AG04450 (cell line): ENCODE results near the gene PARP2. TPM values are rescaled to one million over a fixed set of nuclear protein-coding genes. Genes with fewer than 3 reads are reported as not detected.

Experiments
- CTCF ChIA-PET: fragments of 300-600, 350-600 bp; formaldehyde crosslinking; extraction: SDS; loops from one replicate; lab custom pipeline; 2022; ENCODE audit warnings: antibody characterized with exemption, inconsistent platforms; lab: Charles Lee
- POLR2A ChIA-PET: fragments of 350-600 bp; formaldehyde crosslinking; extraction: SDS; loops from one replicate; lab custom pipeline; 2021; ENCODE audit warnings: antibody characterized with exemption, inconsistent platforms; lab: Yijun Ruan, JAX
- DNase-seq: peaks from one replicate; pipeline ENCODE4 v3.0.0-alpha.2; 2011; ENCODE audit warnings: low read depth, low spot score
- H3K27ac ChIP-seq: one replicate; pipeline ENCODE4 v1.5.1; 2012; ENCODE audit warnings: low read depth, low read length, control low read depth
- H3K27me3 ChIP-seq: one replicate; pipeline ENCODE4 v1.6.0; 2012; ENCODE audit warnings: low read length; ENCODE audit not compliant: control insufficient read depth, insufficient read depth
- H3K4me3 ChIP-seq: 2 replicates; pipeline ENCODE4 v1.5.1; 2011; ENCODE audit warnings: mild to moderate bottlenecking, low read depth, low read length, control low read depth
- H3K9me3 ChIP-seq: 2 replicates; pipeline ENCODE4 v1.5.1; 2012; ENCODE audit warnings: low read length; ENCODE audit not compliant: control insufficient read depth, insufficient read depth
- CTCF ChIP-seq: IDR thresholded peaks from 2 replicates; pipeline ENCODE4 v1.5.1; 2011; ENCODE audit warnings: low read depth, low read length, control low read depth, inconsistent platforms
- polyA plus RNA-seq: library from polyadenylated mRNA; depleted of rRNA; stranded (reverse); fragments of >200 nt; gene quantifications from 2 replicates; pipeline ENCODE4 v1.2.3, GENCODE V29; 2011

The PARP2 gene
- polyA plus RNA-seq, 1 experiment = 12.3 TPM

DNA sequence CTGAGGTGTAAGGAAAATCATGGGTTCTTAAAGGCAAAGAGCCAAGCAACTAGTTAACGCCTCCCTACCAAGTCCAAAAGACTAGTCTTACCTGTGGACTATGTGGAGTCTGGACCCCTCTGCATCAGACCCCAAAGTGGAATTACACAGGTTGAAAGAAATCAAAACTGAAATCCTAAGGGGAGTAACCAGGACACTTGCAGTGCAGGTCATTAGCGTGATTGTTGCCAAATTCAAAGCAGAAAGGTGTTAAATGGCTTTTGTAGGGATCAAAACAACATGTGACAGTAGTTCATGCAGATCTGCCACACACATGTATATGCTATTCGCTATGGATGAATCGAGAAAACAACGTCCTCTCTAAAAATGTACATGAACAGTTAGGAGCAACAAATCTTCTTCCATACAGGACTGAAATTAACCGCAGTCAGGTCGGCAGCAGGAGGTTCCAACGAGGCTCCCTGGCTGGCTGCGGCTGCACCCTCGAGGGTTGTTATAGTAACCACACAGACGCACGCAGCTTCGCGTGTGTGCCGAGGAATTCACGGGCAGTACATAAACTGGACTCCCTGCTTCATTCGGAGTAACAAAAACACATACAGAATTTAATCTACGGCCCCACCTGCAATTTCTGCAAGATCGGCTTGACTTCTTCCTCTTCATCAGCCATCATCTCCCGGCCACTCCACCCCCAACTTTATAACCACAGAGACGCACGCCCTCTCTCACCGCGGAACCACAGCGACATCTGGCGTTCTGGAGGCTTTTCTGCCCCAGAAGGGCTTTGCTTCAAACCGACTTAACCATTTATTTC lies 38.0 kb upstream of the PARP2 start, which contains the start of gene TTC5:
TTC5 (minus strand) TSS at position 687 of the 814 bp plus-strand sequence; CDS start at position 673, 14 bp downstream.
- POLR2A ChIA-PET = interaction anchor here (1.4 kb wide), 1 partner anchor 38 kb away, joined by 4 read pairs; the partner anchor contains the start of gene PARP2
- H3K4me3 ChIP-seq = peak within 1 kb of the TSS; percentile 70
- CTCF ChIA-PET = interaction anchor here (0.6 to 2.4 kb wide), 11 partner anchors 9 to 168 kb away, joined by 3 to 23 read pairs (median 3); partner anchors contain the start of gene CCNB1IP1
- H3K27me3 ChIP-seq = no peaks in the 10 kb centered on the region
- H3K27ac ChIP-seq = no peak within 1 kb of the TSS
- peak; percentile 97 for TF ChIP-seq CTCF
- DNase-seq = peak; percentile 81
- no peaks in the 10 kb centered on the region for H3K9me3 ChIP-seq

DNA sequence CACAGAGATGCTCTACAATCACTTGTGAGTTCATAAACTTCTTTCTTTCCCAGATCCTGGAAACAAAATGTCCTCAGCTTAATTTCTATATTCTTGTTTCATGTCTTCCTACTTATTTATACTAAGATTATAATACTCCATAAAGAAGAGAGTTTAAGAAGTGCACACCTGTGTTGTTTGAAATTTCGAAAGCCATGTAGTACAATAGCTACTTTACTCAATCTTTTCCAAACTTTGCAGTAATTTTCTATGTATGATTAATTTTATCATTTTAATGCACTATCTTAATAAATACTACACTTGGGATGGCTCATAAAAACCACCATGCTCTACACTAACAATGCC lies 37.4 kb upstream of the PARP2 start:
- H3K9me3 ChIP-seq = no peaks in the 10 kb centered on the region
- H3K27me3 ChIP-seq = no peaks in the 10 kb centered on the region
- ChIA-PET POLR2A (interaction anchor here (1.4 kb wide), 1 partner anchor 37 kb away, joined by 4 read pairs; the partner anchor contains the start of gene PARP2), CTCF (interaction anchor here (0.6 to 2.4 kb wide), 10 partner anchors 8 to 167 kb away, joined by 3 to 23 read pairs (median 3); partner anchors contain the start of gene CCNB1IP1)
- no peak overlapping the region for H3K27ac ChIP-seq
- DNase-seq = no peak
- no peak for TF ChIP-seq CTCF
- no peak overlapping the region for H3K4me3 ChIP-seq

- no peak for TF ChIP-seq CTCF
Measured at GRCh38 chr14:20314026-20314425, 29.4 kb upstream of the PARP2 start.

DNA sequence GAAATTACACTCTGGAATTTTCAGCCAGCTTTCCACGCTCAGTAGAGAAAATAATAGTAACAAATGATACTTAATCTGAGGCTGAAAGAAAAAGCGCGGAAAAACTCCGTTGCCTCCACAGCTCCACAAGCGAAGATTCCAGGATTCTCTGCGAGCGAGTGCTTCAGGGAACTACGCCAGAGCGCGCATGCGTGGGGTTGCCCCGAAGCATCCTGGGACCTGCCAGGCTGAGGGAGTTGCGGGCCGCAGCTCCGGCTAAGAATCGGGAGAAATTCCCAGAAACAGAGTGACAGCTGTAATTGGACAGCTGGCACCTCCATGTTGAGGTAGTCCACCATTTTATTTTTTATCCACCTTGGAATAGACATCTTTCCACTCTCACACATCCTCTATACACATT lies 25.7 kb upstream of the PARP2 start:
- Histone ChIP-seq H3K9me3 (no peaks in the 10 kb centered on the region), H3K4me3 (no peak overlapping the region), H3K27me3 (no peaks in the 10 kb centered on the region), H3K27ac (no peak overlapping the region)
- no peak for TF ChIP-seq CTCF
- ChIA-PET CTCF (interaction anchor here (1.3 to 3.4 kb wide), 2 partner anchors 10 to 12 kb away, joined by 5 to 32 read pairs; no protein-coding TSS in a partner anchor), POLR2A (interaction anchor here (0.7 to 0.9 kb wide), 2 partner anchors 25 to 914 kb away, joined by 5 to 19 read pairs; no protein-coding TSS in a partner anchor)
- no peak for DNase-seq

More at GRCh38 chr14:20314026-20314425, 29.4 kb upstream of the PARP2 start:
- no peaks in the 10 kb centered on the region for H3K9me3 ChIP-seq
- no peaks in the 10 kb centered on the region for H3K27me3 ChIP-seq
- POLR2A ChIA-PET = no interaction called here
- no peak for DNase-seq
- H3K4me3 ChIP-seq = no peak overlapping the region
- no peak overlapping the region for H3K27ac ChIP-seq
- CTCF ChIA-PET = interaction anchor here (0.7 kb wide), 1 partner anchor 1412 kb away, joined by 3 read pairs; no protein-coding TSS in a partner anchor
